ENCODE data around the gene STK10.
A peak's percentile ranks its signal among the peaks of the same experiment; 100 is the strongest.

Gene STK10

DNA sequence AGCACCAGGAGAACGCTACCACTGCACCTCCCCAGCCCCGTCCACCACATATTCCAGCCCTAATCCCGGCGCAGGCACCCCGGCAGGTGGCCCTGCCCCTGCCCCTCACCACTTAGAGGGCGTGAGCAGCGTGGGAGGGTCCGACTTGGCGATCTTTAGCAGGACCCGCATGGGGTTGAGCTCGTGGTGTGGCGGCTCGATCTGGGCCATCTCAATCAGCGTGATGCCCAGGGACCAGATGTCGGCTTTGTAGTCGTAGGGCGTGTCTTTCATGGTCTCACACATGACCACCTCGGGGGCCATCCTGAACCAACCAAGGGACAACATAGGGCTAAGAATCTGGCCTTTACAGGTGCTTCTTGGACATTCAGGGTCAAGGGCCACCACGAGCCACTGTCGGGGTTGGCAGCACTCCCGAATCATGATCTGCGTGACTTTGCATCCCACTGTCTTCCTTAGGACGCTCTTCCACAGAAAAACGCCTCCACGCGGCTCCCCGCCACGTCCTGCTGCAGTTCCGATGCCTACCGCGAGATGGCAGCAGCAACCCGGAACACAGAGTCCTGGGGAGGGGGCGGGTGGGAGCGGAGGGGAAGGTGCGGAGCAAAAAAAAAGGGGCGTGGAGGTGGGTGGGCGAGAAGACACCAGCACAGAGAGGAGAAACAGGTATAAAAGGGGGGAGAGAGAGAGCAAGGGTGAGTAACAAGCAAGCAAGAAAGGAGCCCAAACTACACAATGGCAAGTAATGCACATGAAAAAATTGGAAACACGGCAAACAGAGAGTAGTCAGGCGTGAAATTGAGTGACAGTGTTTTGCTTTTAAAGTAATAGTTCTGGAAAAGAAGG, 81.3 kb downstream of the STK10 start:
- DNase-seq (ENCODE audit: low spot score) = peak; percentile 70

DNA sequence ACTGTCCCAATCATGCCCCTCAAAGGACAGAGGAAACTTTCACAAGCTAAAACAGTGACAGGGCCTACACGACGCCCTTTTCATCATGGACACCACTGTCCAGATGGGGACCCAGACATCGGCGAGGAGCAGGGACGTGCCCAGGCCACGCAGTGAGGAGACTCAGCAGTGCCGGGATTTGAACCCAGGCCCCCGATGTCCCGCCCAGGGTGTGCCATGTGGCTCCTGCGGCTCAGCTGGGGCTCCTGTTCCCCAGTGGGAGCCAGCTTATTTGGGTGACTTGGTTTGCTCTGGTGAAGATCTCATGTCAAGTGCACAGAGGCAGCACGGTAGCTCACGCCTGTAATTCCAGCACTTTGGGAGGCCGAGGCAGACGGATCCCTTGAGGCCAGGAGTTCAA, 82.2 kb downstream of the STK10 start:
- no peak for DNase-seq (ENCODE audit: low spot score)

DNA sequence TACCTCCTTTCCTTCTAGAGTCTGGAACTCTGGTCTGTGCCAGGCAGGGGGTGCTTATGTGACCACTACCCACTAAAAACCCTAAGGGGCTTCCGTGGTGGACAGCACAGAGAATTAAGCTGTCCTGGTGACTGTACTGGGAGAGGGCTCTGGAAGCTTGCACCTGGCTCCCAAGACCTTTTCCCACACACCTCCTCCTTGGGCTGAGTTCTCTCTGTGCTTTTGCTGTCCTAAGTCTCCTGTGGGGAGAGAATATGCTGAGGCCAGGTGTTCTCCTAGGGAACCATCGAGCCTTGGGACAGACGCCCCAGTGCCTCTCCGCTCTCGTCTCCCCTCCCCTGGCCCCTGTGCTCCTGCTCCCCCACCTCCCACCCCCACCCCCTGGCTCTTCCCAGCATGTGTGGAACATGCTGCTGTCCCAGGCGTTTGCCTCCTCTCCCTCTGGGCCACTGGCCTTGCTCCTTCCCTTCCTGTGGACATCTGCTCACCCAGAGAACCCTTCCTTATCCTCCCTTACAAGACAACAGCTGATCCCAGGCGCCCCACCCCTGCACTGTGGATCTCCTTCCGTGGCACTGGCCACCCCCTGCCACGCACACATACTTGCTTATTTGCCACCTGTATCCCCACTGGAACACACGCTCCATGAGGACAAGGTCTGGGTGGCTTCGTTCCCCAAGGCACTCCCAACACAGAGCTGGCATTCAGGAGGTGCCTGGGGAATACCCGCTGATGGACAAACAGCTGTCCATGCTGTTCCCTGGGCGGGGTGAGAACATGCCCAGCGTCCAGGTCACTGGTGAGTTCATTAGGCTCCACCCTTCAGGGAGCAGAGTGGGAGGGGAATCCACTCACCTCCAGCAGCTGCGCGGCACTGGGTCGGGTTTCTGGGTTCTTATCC, 83.0 kb downstream of the STK10 start:
- no peak for DNase-seq (ENCODE audit: low spot score)

DNA sequence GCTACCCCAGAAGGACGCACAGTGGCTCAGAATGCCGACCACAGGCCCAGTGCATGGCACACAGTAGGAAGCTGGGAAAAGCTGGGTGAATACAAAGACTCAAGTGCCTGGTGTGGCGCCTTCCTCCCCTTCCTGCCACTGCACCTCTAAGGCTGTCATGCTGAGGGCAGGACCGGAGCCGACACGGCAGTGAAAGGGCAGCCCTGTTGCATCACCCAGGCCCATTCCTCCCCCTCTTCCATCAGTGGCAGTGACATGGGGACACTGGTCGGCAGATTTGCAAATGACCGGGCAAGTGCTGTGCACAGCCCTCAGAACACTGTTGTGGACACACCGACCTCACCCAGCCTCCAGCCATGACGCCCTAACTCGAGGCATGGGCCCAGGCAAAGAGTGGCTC, 84.0 kb downstream of the STK10 start:
- no peak for DNase-seq (ENCODE audit: low spot score)

DNA sequence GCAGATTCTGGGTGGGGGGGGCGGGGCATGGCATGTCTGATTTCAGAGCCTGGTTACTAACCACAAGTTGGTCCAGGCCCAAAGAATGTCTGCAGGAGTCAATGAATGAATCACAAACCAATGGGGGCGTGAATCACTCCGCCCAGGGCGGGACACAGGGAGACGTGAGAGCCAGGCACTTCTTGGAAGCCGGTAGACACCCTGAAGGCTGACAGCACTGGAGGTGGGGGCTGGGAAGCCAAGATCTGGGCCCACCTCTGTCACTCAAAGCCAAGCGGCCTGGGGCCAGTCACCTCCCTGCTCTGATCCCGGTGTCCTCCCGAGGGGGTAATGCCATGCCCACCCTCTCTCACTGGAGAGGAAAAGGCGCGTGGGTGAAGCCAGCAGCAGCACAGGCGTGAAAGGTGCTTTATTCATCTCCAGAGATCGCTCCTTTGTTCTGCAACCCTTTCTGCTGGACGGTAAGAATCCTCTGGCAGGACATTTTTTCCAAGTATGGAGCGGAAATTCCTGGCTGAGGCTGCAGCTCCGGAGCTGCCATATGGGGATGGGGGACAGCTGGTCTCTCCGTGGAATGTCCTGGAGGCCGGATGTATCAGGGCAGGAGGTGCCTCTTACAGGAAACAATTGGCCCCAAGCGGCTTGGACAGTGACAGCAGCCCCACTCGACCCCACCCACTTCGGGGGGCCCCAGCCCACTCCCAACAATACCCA, 85.0 kb downstream of the STK10 start:
- no peak for DNase-seq (ENCODE audit: low spot score)

DNA sequence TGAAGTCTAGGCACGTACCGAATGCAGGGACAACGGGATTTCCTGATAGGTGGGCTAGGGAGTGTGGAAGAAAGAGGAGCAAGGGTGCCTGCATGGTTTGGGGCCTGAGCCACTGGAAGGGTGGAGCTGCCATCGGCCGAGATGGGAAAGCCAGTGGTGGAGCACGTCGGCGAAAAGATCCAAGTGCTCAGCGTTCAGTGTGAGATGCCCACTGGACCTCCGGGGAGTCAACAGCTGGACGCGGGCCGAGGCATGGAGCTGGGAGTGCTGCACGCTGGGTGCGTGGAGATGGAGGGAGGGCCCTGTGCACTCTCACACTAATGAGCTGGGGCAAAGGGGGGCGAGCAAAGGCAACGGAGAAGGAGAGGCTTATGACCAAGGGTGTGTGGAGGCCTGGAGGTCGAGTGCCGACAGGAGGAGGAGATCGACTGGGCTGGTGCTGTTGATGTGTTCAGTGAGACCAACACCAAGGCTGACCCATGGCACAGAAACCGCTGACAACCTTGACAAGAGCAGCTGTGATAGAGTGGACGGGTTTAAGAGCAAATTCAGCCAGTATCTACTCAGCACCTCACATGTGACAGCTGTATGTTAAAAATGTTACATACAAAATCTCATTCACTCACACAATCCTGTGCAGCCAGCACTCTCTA, 85.7 kb downstream of the STK10 start:
- no peak for DNase-seq (ENCODE audit: low spot score)

DNA sequence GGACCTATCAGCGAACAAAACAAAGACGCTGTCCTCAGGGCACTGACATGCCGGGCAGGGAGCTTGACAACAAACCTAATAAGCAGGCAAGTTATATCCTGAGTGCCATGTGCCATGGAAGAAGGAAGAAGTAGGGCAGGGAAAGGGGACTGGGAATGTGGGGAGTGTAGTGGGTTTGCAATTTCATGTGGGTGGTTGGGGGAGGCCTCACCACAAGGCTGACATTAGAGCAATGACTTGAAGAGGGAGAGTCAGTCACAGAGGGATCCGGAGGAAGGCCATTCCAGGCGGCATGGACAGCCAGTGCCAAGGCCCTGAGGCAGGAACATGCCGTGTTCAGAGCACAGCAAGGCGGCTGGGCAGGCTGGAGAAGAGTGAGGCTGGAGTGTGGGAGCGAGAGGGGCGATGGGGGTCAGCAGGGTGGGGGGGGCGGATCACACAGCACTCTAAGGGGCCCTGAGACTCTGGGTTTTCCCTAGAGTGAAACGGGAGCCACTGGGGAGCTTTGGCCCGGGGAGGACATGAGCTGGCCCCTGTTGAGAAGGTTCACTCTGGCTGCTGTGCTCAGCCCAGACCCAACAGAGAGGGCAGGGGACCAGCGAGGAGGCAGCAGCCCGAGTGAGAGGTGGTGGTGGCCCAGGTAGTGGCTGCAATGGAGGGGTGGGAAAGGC, 86.3 kb downstream of the STK10 start:
- no peak for DNase-seq (ENCODE audit: low spot score)

DNA sequence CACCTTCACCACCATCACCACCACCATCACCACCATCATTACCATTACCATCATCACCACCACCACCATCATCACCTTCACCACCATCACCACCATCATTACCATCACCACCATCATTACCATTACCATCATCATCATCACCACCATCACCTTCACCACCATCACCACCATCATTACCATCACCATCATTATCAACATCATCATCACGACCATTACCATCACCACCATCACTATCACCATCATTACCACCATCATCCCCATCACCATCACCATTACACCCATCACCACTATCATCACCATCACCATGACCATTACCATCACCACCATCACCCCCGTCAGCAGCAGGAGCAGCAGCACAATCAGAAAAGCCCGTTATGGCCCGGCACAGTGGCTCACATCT, 89.1 kb downstream of the STK10 start:
- no peak for DNase-seq (ENCODE audit: low spot score)

DNA sequence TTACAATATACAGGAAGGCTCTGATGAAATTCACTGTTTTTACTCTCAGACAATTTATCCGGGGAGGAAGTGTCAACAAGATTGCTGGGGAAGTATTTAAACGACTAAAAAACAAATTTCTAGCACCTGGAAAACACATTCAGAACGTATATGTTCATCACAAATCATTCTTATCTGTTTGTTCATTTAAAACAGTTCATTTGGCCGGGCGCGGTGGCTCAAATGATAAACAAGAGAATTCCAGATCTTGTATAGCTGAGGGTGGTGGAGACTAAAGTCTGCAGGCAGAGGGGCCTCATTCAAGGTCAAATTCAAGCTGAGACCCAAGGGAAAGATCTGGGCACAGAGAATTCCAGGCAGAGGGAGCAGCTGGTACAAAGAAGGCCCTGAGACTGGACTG, 90.0 kb downstream of the STK10 start:
- no peak for DNase-seq (ENCODE audit: low spot score)

DNA sequence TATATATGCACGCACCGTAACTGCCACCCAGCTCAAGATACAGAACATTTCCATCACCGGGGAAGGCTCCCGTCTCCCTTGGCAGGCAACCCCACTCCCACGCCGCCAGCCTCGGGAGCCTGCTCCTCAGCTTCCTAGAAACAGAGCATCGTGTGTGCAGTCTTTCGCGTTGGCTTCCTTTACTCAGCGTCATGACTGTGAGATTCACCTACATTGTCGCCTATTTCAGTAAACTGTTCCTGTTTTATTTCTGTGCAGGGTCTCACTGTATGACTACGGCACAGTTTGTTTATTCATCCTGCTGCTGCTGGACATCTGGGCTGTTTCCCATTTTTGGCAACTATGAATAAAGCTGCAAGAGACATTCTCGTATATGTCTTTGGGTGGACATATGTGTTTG, 90.7 kb downstream of the STK10 start:
- no peak for DNase-seq (ENCODE audit: low spot score)

DNA sequence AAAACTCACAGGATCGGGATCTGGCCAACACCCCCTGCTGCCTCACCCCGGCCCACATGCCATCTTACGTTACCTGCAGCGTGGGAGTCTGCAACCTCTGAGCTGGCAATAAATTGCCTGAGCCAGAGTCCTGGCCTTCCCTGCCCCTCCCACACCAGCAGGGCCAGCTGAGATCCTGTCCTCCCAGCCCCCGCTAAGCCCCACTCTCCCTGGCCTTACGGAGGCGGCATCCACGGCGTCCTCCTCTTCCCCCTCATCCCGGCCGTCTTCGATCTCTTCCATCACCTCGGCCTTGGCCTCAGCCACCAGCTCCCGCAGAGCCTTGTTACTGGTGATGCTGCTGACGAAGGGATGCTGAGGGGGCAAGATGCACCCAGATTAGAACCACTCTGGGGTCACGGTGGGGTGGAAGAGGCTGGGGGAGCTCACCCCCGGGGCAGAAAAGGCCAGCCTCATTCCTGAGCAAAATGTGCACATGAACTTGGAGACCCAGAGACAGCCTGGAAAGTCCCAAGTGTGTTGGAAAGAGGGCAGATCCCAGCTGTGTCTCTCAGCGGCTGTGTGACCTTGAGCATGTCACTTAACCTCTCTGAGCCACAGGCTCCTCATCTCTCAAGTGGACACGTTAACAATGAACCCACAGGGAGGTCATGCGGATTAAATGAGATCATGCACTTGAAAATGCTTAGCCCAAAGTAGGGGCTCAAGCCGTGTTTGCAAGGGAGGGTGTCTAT, 91.7 kb downstream of the STK10 start:
- no peak for DNase-seq (ENCODE audit: low spot score)

DNA sequence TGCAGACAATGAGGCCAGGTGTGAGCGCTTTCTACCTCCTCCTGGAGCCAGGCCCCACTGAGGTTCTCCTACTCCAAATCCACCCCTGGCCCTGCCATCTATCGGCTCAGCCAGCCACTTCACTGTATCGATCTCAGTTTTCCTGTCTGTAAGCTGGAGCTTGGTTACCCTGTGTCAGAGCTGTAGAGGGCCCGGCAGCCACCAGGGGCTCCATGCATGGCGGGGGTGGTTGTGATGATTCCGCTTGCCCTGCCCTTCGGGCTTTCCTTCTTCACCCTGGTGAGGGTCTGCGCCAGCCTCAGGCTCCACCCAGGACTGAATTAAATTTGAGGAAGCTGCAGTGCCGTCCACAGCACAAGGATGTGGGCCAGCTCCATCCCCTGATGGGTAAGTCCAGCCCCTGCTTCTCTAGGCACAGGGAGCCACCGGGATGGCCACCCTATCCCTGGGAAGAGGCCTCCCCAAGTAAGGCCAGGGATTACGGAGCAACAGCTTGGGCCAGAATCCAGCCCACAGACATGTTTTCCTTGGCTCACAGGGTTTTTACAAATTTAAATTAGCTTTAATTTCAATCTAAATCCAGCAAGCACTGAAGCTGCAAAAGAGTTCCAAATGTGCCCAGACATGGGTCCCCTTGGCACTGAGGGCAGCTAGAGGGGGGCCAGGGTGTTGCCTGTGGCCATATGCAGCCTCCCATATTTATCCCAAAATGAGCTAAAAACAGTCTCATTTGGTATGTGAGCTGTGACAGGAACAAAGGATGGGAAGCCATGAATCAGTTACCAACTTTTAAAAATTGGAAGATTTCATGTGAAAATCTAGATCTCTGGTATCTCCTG, 92.4 kb downstream of the STK10 start:
- DNase-seq (ENCODE audit: low spot score) = no peak

DNA sequence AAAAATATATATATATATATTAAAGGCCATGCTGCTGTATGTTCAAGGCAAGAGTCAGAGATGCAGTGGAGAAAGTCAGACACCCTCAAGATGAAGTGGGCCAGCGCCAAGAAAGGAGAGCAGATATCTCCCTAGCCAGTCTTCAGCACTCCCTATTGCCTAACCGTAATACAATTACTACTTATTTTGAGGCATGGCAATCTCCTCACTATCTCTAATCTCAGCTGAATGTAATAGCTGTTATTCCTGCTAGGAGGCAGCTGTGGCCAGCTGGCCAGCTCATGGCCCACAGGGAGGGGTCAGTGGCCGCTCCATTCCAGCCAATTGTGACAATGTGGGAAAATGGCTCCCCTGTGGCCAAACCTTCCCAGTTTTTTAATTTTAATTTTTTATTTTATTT, 94.1 kb downstream of the STK10 start:
- DNase-seq (ENCODE audit: low spot score) = no peak

DNA sequence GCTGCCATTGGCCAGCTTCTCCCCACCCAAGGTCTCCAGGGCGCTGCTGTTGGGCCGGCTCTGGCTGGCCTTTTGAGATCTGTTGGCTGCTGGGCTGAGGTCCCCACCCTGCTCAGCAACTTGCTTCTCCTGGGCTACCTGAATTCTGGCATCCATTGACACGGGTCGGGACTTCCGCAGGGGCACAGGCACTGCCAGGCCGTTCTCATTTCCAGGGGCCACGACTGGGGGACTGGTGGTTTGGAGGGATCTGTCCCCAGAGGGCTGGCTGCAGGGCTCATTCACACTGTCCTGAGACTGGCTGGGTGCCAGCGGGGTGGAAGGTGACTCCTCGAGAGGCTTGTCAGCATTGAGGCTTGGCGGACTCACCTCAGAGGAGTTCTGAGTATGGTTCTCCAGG, 94.5 kb downstream of the STK10 start:
- no peak for DNase-seq (ENCODE audit: low spot score)

DNA sequence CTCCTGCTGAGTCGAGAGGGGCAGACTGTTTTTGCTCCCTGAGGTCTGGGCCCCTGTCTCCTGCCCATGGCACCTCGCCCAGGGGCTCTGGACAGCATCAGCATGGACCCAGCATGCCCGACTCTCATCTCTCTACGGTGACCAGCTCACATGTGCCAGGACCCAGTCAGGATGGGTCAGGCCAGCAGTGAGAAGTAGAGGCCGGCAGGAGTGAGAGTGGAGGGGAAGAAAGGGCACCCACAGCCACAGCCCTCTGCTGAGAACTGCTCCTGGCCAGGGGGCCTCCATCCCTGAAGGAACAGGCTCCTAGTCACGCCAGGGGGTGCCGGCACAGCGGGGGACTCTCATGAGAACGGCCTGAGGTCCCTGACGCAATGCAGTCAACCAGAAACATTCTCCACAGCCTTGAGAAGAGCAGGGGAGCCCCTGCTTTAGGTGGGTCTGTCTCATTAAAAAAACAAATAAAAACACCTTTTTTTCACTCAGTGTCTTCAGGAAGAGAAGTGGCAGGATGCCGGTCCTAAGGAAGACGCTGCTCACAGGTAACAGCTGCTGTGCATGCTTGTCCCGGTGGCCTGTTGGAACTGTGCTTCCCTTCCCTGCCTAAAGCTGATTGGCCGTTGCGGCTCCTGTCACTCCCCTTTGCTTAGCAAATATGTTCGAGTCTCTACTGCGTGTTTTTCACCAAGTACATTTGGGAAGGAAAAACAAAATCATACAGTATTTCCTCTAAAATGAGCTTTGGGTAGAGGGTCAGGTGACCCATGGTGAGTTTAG, 95.9 kb downstream of the STK10 start:
- no peak for DNase-seq (ENCODE audit: low spot score)

DNA sequence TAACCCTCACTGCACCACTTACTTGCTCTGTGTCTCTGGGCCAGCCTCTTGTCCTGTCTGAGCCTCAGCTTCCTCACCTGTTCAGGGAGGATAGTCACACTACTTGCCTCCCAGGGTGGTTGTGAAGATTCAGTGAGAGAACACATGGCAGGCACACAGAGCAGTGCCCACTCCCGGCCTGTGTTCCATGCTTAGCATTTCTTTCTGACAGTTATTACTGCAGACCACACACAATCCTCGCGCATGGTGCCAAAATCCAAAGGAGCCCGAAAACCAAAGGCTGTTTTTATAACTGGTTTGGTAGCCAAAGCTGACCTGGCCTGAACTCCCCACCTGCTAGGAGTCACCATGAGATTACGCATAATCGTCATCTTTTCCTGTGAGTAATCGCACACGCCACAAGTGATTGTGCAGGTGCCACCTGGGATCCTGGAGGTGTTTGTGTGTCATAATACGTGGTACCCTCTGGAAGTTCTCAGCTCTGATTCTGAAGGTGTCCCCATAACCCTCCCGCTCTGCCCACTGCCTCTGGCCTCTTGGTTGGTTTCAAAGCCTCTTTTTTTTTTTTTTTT, 97.0 kb downstream of the STK10 start:
- no peak for DNase-seq (ENCODE audit: low spot score)

DNA sequence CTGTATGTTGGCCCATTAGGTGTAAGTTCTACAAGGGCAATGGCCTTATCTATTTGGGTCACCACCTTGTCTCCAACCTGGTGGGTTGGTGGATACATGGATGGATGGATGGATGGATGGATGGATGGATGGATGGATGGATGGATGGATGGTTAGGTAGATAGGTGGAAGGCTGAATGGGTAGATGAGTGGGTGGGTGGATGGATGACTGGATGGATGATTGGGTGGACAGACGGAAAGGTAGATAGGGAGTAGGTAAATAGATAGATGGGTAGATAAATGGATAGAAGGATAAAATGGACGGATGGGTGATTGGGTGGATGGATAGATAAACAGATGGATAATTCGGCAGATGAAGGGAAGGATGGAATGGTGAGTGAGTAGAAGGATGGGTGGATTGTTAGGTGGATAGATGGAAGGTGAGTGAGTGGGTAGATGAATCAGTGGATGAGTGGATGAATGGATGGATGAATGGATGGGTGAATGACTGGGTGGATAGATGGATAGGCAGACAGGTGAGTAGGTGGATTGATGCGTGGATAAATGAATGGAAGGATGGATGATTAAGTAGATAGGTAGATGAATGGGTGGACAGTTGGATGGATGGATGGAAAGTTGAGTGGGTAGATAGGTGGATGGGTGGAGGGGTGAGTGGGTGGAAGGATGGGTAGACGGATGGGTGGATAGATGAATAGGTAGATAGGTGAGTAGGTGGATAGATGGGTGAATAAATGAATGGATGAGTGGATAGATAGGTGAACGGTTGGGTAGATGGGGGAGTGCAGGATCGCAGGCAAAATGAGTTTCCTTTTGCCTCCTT, 98.5 kb downstream of the STK10 start:
- DNase-seq (ENCODE audit: low spot score) = no peak

DNA sequence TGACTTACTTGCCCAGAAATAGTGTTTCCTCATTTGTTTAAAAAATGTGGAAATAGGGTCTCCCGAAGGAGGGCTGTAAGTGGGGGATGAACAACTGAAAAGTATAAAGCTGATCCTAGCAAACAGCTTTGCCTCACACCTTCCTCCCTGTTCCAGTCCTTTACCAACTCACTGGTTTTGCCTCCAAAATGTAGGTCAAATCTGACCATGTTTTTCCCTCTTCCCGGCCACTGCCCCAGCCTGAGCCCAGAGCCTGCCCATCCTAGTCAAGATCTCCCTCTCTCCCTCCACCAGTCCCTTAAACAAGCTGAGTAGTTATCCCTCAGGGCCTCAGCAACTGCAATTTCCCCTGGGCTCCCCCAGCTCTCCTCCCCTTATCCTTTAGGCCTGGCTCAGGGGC, 99.2 kb downstream of the STK10 start:
- no peak for DNase-seq (ENCODE audit: low spot score)
